Astrocyte (in vitro differentiated cells and primary cell): Measurements from ENCODE around the gene WDR27. TPM values are rescaled to one million over a fixed set of nuclear protein-coding genes. Genes with fewer than 3 reads are reported as not detected.

Source experiments
- DNase-seq: peaks from one replicate; pipeline ENCODE4 v3.0.0-alpha.2; 2010; ENCODE audit warnings: low read depth
- FAIRE-seq: peaks from 2 replicates; lab custom pipeline; 2011; peaks lifted over from hg19 to GRCh38; lab: Jason Lieb, UNC
- H2AFZ ChIP-seq: 2 replicates; pipeline ENCODE4 v1.6.0; 2012; ENCODE audit warnings: low read depth, low read length, inconsistent platforms
- H3K27ac ChIP-seq: 2 replicates; pipeline ENCODE4 v1.5.1; 2011; ENCODE audit warnings: low read depth, low read length, inconsistent platforms
- H3K27me3 ChIP-seq: 2 replicates; pipeline ENCODE4 v1.6.0; 2011; ENCODE audit warnings: low read length, inconsistent platforms; ENCODE audit not compliant: insufficient read depth
- H3K36me3 ChIP-seq: 2 replicates; pipeline ENCODE4 v1.5.1; 2011; ENCODE audit warnings: low read length, inconsistent platforms; ENCODE audit not compliant: insufficient read depth
- H3K4me1 ChIP-seq: 2 replicates; pipeline ENCODE4 v1.5.1; 2011; ENCODE audit warnings: low read length, inconsistent platforms; ENCODE audit not compliant: insufficient read depth
- H3K4me2 ChIP-seq: 2 replicates; pipeline ENCODE4 v1.6.0; 2012; ENCODE audit warnings: low read length, inconsistent platforms
- H3K4me3 ChIP-seq: 2 replicates; pipeline ENCODE4 v1.5.1; 2011; ENCODE audit warnings: low read depth, mild to moderate bottlenecking, low read length, inconsistent platforms; ENCODE audit not compliant: insufficient read depth
- H3K79me2 ChIP-seq: 2 replicates; pipeline ENCODE4 v1.6.0; 2012; ENCODE audit warnings: mild to moderate bottlenecking, low read length, inconsistent platforms; ENCODE audit not compliant: insufficient read depth
- H3K9ac ChIP-seq: 2 replicates; pipeline ENCODE4 v1.6.0; 2012; ENCODE audit warnings: mild to moderate bottlenecking, low read length, inconsistent platforms
- H3K9me3 ChIP-seq: 2 replicates; pipeline ENCODE4 v1.5.1; 2012; ENCODE audit warnings: low read depth, mild to moderate bottlenecking, low read length, inconsistent platforms; ENCODE audit not compliant: insufficient read depth
- H4K20me1 ChIP-seq: 2 replicates; pipeline ENCODE4 v1.6.0; 2012; ENCODE audit warnings: low read length, inconsistent platforms; ENCODE audit not compliant: insufficient read depth
- H3K27ac Mint-ChIP-seq: one replicate; pipeline ENCODE4 v1.8.0; 2021; ENCODE audit warnings: mild to moderate bottlenecking, mixed read lengths; ENCODE audit not compliant: unreplicated experiment
- H3K27me3 Mint-ChIP-seq: one replicate; pipeline ENCODE4 v1.8.0; 2021; ENCODE audit warnings: low read depth, mixed read lengths; ENCODE audit not compliant: unreplicated experiment
- H3K36me3 Mint-ChIP-seq: one replicate; pipeline ENCODE4 v1.8.0; 2021; ENCODE audit warnings: low read depth, mixed read lengths; ENCODE audit not compliant: unreplicated experiment
- H3K4me1 Mint-ChIP-seq: one replicate; pipeline ENCODE4 v1.8.0; 2021; ENCODE audit warnings: low read depth, mixed read lengths; ENCODE audit not compliant: unreplicated experiment
- H3K4me3 Mint-ChIP-seq: one replicate; pipeline ENCODE4 v1.8.0; 2021; ENCODE audit warnings: mild to moderate bottlenecking, moderate library complexity, mixed read lengths; ENCODE audit not compliant: unreplicated experiment
- H3K9me3 Mint-ChIP-seq: one replicate; pipeline ENCODE4 v1.8.0; 2021; ENCODE audit warnings: mild to moderate bottlenecking, mixed read lengths; ENCODE audit not compliant: unreplicated experiment
- CTCF ChIP-seq: IDR thresholded peaks from 2 replicates; pipeline ENCODE4 v1.5.1; 2011; ENCODE audit warnings: low read depth, mild to moderate bottlenecking, inconsistent platforms, low read length, moderate library complexity; ENCODE audit not compliant: insufficient read depth
- EZH2 ChIP-seq: IDR thresholded peaks from 2 replicates; pipeline ENCODE4 v1.6.1; 2012; ENCODE audit warnings: mild to moderate bottlenecking, low read length, inconsistent platforms; ENCODE audit not compliant: insufficient read depth
- total RNA-seq: library from RNA; stranded (reverse); gene quantifications from 2 replicates; pipeline ENCODE4 v1.2.1, GENCODE V29; 2021

The WDR27 gene
- total RNA-seq, 1 donor from 2014 or later, result 31.2 TPM

GRCh38 chr6:169632841-169633240 is 69.0 kb downstream of the WDR27 start:
- H3K27ac Mint-ChIP-seq, result no peak overlapping the region
- Histone ChIP-seq H2AFZ (no peak overlapping the region), H4K20me1 (no peaks in the 10 kb centered on the region), H3K4me3 (no peak overlapping the region), H3K9me3 (no peaks in the 10 kb centered on the region), H3K36me3 (no peaks in the 10 kb centered on the region), H3K27me3 (no peaks in the 10 kb centered on the region), H3K4me2 (no peak overlapping the region), H3K4me1 (no peaks in the 10 kb centered on the region), H3K27ac (no peak overlapping the region), H3K9ac (no peak overlapping the region), H3K79me2 (no peaks in the 10 kb centered on the region)
- peaks cover 10% of the 10 kb centered on the region for H3K36me3 Mint-ChIP-seq
- no peaks in the 10 kb centered on the region for H3K27me3 Mint-ChIP-seq
- peaks cover 3% of the 10 kb centered on the region for H3K4me1 Mint-ChIP-seq
- no peak for DNase-seq
- no peaks in the 10 kb centered on the region for H3K9me3 Mint-ChIP-seq
- H3K4me3 Mint-ChIP-seq, result no peak overlapping the region
- no peak for FAIRE-seq
- TF ChIP-seq EZH2 (no peak), CTCF (no peak)

DNA sequence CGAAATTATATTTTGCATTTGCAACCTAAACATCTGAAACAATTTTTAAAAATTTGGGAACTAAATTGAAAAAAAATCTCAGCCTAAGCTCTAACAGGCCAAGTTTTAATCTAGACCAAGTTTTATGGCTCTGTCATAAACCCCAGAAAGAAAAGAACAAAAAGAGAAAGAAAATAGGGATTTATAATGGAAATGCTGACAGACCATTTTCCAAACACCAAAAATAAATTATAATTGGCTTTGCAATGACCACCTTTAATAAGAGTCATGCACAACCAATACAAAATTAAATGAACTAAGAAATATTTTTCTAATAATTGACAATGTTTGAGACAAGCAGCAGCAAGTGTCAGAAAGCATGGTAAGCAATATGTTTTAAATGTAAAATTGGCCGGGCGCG is 72.6 kb downstream of the WDR27 start:
- Histone ChIP-seq H3K79me2 (no peaks in the 10 kb centered on the region), H3K27me3 (no peaks in the 10 kb centered on the region), H3K9ac (no peak overlapping the region), H2AFZ (no peak overlapping the region), H3K4me2 (no peak overlapping the region), H3K27ac (no peak overlapping the region), H3K36me3 (no peaks in the 10 kb centered on the region), H4K20me1 (no peaks in the 10 kb centered on the region), H3K4me1 (no peaks in the 10 kb centered on the region), H3K4me3 (no peak overlapping the region), H3K9me3 (no peaks in the 10 kb centered on the region)
- H3K36me3 Mint-ChIP-seq, result peaks cover 14% of the 10 kb centered on the region
- no peak for FAIRE-seq
- H3K4me3 Mint-ChIP-seq, result no peak overlapping the region
- H3K27ac Mint-ChIP-seq, result no peak overlapping the region
- H3K9me3 Mint-ChIP-seq, result no peaks in the 10 kb centered on the region
- peaks cover 3% of the 10 kb centered on the region for H3K4me1 Mint-ChIP-seq
- no peaks in the 10 kb centered on the region for H3K27me3 Mint-ChIP-seq
- DNase-seq, result no peak
- no peak for TF ChIP-seq EZH2
- no peak for TF ChIP-seq CTCF

GRCh38 chr6:169627736-169628607 is 73.9 kb downstream of the WDR27 start:
- H4K20me1 ChIP-seq, result no peaks in the 10 kb centered on the region
- DNase-seq, result no peak
- no peak overlapping the region for H3K4me3 Mint-ChIP-seq
- H3K27ac ChIP-seq, result no peak overlapping the region
- H3K9ac ChIP-seq, result no peak overlapping the region
- peaks cover 3% of the 10 kb centered on the region for H3K4me1 Mint-ChIP-seq
- TF ChIP-seq EZH2, result no peak
- FAIRE-seq, result no peak
- H3K9me3 ChIP-seq, result no peaks in the 10 kb centered on the region
- no peaks in the 10 kb centered on the region for H3K79me2 ChIP-seq
- no peaks in the 10 kb centered on the region for H3K9me3 Mint-ChIP-seq
- no peaks in the 10 kb centered on the region for H3K27me3 Mint-ChIP-seq
- no peak overlapping the region for H3K4me3 ChIP-seq
- no peak overlapping the region for H2AFZ ChIP-seq
- H3K4me2 ChIP-seq, result no peak overlapping the region
- H3K27me3 ChIP-seq, result no peaks in the 10 kb centered on the region
- no peaks in the 10 kb centered on the region for H3K4me1 ChIP-seq
- H3K36me3 Mint-ChIP-seq, result peaks cover 15% of the 10 kb centered on the region
- H3K27ac Mint-ChIP-seq, result no peak overlapping the region
- H3K36me3 ChIP-seq, result no peaks in the 10 kb centered on the region
